Activated CD4-positive, alpha-beta T cell treated with anti-CD3 and anti-CD28 coated beads, Interleukin-2, amount 50 U/mL, for 24 hours (primary cell): ENCODE data around the gene GSG1L.

Experiments
- DNase-seq, 2 donors: peaks; one replicate each; pipeline ENCODE4 v3.0.0-alpha.2; 2020; ENCODE audit warnings: low read depth in 1 of 2, low spot score in 1 of 2

The GSG1L gene

DNA sequence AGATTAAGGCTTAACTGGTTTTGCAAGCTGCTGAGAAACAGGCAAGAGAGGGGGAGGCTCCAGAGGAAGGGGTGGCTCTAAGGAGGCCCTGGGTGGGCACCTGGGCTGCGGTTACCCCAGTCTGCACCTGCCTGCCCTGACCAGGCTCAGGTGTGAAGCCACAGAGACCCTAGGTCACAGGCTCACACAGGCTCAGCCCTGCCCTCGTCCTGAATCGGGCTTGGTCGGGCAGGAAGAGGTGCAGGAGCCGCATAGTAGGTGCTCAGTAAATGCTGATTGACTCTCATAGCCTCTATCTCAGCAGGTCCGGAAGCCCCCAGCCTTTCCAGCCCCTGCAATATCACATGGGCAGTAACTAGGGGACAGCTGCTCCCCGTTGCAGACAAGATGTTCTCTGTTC, 203.4 kb downstream of the GSG1L start:
- DNase-seq = no peak

DNA sequence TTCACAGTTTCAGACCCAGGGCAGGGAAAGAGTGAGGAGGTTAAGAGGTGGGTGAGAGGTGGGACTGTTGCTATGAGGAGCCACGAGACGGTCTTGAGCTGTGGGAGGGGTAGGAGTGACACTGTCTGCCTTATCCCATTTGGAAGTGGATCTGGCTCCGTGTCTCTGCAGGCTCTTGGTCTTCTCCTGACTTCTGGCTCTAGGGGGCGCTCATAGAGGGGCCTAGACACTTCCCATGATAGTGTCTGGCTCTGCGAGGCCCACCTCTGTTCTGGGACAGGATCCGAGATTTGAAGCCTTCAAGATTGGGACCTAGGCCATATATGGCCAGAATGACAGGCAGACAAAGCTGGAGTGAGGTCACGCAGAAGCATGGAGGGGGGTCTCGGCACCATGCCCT, 204.5 kb downstream of the GSG1L start:
- DNase-seq = no peak

DNA sequence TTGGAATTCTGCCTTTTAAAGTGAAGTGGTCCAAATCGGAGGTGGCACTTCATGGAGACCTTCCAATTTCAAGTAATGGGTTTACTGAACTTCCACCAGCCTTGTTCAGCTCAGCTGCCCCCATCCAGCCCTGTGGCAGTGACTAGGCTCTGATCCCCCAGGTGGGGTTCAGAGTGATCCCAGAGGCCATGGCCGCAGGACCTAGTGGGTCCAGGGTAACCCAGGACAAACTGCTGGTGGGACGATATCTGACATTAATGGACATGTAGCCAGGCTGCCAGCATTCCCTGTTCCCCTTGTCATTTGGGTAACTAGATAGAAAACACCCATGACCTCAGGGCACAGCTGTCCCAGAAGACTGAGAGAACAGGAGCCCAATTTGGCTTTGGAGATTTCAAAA, 209.9 kb downstream of the GSG1L start:
- no peak for DNase-seq

DNA sequence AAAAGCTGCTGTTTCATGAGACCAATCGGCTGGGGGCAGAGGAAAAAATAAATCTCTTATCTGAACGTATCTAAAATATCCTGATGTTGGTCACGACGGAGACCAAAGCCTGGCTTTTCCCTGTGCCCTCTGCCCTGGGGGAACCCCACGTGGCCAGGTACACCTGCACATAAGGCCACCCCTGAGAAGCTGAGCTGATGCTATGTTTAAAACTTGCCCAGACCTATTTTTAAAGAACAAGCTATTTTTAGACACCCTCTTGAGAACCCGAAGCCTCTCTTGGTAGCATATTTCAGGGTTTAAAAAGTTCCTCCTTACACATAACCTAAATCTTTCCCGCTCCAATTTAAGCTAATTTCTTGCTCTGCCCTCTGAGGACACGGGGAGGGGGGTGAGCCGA, 210.4 kb downstream of the GSG1L start:
- no peak for DNase-seq

DNA sequence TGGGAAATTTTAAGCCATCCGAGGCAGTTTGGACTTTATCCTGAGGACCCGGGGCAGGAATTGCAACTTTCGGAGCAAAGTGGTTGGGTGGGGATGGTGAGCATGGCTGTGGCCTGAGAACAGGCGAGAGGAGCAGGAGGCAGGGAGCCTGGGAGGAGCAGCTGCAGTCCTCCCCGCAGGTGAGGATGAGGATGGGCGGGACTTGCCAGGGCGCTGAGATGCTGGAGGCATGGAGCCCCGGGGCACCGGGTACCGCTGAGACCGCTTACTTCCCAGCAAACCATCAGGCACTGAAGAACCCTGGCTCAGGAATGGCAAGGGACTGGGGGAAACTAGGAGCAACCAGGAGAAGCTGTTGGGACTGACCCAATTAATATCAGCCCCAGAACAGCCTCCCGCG, 210.8 kb downstream of the GSG1L start:
- DNase-seq = no peak

DNA sequence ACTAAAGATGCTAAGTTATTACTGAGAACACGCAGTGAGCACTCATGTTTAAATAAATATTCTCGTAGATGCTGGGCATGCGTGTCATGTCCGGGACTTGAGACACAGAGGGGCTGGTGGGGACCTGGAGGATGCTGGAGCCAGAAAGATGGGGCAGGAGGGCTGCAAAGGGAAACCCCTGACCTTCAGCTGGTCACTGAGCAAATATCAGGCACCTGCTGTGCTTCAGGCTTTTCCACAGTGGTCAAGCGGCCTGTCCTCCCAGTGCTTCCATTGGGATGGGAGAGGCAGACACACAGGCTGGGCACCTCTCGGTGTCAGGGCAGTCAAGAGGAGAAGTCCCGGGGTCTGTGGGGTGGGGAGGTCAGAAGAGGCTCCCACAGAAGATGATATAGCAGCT, 211.4 kb downstream of the GSG1L start:
- no peak for DNase-seq

DNA sequence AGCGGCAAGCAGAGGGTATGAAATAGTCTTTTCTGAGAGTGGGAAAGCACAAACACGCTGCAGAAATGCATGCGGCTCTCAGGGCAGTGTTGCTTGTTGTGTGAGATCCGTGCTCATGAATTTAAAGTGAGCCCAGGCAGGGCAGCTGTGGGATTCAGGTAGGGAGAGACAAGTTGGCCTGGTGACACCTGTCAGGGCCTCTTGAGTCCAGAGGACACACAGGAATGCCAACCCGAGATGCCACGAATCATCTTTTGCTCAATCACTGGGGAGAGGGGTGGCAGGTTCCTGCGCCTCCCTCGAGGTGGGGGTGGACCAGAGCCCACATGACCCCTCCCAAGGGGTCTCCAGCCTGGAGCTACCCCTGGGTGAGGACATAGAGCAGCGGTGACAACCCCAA, 211.9 kb downstream of the GSG1L start:
- DNase-seq = no peak

DNA sequence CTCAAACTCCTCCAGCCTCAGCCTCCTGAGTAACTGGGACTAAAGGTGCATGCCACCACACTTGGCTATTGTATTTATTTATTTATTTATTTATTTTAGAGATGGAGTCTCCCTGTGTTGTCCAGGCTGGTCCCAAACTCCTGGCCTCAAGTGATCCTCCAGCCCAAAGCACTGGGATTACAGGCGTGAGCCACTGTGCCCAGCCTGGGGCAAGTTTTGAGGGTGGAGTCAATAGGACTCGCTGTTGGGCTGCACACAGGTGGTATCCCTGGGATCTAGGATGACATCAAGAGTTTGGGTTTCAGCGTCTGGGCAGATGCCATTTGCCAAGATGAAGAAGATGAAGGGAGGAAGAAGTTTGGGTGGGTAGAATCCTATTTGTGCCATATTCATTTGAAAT, 213.9 kb downstream of the GSG1L start:
- DNase-seq = no peak

DNA sequence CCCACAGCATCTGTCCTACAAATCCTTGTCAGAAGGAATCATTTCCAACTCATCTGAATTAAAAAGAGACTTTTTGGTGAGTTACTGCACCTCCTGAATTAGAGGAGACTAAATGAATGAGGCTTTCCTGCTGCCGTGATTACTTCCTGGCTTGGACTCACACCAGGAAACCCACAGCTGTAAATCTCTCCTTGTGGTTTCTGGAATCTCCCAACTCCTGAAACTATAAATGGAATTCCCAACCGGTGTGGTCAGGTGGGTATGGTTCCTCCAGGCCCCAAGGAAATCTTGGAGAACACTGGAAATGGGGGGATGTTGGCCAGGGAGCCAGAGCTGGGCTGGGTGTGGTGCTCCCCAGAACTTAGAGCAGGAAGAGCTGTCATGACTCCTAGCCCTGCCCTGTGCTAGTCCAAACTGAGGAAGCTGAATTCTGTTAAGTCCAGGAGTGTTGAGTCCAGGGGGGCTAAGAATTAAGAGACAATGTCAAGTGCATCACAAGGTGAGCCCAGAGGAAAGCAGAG, 216.4 kb downstream of the GSG1L start:
- no peak for DNase-seq

DNA sequence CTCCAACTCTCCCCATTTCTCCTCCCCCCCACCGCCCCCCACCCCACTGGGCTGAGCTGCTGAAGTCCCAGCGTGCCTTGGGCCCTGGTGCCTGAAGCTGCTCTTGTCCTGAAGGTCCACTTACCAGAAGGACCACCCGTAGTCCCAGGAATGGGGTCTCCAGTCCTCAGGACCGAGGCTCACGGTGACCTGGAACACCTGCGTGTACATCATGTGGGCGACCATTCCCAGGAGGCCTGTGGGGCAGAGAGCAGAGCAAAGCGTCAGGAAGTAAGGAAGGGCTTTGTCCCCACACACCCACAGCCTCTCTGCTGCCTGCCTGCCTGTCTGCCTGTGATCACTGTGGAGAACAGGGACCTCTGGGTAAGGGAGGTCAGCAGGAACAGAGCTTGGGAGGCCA, 218.7 kb downstream of the GSG1L start:
- no peak for DNase-seq

DNA sequence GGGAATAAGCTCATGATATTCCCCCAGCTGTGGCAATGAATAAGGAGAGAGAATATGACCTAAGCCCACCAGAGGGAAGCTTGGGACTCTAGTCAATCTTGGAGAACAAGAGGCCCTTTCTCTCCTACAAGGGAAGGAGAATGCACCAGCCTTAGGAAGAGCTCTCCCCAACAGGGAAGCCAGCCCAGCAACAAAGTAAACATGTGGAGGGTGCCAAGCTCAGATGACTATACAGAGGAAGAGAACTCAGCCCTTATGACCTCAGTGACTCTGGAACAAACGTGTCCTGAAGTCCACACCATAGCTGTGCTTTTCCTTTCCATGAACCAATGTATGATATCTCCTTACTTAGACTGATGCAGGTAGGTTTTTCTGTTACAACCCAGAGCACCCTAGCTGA, 219.7 kb downstream of the GSG1L start:
- no peak for DNase-seq

DNA sequence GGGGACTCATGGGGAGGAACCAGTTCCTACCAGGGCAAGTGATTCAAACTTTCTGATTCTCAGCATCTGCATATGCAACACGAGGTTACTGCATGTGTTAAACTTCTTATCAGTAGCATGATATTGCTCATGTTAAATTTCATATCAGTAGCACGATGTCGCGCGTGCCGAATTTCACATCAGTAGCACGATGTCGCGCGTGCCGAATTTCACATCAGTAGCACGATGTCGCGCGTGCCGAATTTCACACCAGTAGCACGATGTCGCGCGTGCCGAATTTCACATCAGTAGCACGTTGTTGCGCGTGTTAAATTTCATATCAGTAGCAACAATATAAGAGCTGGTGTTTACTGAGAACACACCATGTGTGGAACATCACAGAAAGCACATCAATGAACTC, 221.6 kb downstream of the GSG1L start:
- no peak for DNase-seq

DNA sequence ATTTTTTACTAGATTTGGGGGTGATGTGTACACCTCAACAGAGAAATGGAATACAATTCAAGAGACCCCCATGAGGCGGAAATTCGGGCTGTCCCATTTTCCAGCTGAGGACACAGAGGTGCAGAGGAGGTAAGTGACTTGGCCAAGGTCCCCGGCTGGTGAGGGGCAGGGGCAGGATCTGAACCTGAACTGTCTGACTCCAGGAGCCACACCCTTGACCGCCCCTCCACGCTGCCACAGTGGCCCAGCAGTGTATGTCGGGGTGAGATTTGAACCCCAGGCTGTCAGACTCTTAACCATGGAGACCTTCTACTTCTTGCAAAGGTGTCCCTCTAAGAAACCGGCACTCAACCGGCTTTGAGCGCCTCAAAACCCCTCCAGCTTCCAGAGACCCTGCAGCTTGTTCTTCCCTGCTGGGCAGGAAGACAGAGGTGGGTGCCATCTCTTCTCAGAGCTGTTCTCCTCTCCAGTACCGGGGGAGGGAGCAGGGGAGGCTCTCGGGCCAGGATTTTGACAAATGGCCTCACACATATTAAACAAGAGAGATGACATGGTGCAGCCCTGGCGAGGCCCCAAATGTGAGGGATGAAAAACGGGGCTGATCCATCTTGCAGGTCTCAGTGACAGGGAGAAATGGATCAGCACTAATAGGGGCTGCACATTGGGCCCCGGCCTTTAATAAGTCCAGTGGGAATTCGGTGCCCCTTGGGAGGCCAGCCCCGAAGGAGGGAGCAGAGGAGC, 222.3 kb downstream of the GSG1L start:
- DNase-seq = no peak

DNA sequence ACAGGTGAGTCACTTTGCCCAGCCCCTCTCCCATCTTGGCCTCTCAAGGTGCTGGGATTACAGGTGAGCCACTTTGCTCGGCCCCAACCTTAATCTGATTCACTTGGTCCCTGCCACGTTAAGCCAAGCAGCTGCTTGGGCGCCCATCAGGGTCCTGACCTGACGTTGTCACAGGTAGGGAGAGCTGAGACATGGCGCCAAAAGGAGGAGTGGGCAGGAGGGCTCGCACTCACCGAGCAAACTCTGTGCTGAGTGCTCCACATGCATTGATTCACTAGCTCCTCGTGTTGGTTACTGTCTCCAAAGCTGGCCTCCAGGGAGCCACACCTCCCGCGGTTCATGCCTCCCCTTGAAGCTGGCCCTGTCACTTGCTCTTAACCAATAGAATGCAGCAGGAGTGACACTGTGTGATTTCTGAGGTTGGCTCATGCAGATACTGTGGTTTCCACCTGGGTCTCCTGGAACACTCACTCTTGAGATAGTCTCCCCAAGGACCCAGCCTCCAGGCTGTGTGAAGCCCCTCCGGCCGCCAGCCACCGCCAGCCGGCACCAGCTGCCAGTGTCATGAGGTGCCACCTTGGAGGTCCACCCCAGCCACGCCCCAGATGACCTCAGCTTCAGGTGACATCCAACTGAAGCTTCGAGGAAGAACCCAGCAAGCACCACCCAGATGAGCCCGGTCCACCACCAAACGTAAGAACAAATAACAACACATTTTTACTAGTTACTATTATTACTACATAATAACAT, 223.0 kb downstream of the GSG1L start:
- DNase-seq = no peak

DNA sequence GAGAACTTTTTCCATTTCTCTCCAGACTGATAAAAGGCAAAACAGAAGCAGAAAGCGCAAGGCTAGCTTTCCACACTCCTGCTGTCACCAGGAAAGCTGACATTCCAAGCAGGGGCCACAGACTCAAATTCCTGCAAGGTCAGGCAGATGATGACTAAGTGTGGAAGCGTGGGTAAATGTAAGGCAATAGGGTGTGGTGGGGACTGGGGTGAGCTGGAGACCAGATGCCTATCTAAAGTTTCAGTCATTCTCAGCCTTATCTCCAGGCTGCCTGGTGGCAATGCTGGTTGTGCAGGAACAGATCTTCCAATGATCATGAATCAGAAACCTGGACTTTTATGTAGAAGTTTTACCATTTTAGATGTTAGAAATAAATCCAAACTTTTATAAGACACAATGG, 224.1 kb downstream of the GSG1L start:
- DNase-seq = no peak

DNA sequence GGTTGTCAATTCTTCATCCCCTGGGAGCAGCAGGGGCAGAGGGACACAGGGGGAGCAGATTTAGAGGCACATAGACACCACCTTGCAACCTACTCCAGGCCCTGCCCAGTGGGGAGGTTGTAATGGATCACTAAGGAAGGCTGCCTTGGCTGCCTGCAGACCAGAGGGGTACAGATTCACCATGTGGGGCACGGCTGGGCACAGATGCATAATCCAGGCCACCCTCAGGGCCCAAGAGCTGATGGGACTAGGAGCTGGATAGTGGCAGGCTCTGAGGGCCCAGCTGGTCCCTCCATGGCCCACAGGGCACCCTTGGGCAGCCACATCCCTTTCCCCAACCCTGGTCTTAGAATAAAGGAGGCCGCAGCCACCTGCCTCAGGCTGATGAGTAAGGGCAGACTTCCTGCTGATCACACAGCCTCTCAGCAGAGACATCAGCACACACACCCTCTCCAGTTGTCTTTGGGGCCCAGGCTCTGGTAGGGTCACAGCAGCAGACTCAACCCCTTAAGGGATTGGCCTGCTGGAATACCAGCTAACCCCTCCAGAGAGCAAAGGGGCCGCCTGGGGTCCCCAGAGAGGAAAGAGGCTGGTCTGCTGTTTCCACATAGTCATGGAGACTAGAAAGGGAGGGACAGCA, 224.9 kb downstream of the GSG1L start:
- DNase-seq = no peak

DNA sequence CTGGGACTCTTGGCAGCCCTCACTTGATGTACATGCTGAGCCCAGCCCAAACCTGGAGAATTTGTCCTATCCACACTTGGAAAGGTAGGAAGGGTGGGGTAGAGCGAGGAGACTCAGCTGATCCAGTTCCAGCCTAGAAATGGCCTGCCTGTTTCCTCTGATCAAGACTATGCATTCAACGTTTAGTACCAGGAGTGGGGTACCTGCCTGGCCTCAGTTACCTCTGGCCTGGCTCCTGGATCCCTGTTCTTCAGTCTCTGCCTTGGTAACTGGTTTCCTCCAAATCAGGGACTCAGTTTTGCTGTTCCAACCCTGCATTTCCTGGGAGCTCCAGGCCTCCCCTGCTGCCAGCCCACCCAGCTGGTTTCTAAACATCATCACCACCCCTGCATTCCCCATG, 233.5 kb downstream of the GSG1L start:
- no peak for DNase-seq

DNA sequence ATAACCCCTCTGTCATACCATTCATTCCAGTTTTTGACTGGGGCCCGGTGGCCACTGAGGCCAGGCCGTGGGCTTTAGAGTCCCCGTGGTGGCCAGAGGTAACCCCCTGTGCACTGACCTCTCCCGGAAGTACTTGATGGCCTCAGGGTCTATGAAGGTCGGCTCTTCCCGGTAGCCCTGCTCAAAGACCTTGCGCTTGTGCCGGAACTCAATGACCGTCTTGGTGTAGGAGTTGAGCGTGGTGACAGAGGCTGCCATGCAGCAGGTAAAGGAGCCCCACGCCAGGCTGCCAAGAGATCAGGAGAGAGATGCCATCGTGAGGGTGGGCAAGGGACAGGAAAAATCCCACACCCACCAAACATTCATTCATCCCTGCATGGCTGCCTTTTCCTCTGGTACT, 234.8 kb downstream of the GSG1L start:
- no peak for DNase-seq

DNA sequence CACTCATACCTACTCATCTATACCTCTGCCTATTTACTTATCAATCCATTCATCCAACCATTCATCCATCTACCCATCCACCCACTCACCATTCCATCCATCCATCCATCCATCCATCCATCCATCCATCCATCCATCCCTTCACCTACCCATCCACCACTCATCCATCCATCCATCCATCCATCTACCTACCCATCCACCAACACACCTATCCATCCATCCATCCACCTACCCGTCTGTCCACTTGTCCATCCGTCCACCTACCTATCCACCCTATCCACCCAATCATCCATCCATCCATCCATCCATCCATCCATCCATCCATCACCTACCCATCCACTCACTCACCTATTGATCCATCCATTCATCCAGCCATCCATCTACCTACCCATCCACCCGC, 235.7 kb downstream of the GSG1L start:
- DNase-seq = no peak

DNA sequence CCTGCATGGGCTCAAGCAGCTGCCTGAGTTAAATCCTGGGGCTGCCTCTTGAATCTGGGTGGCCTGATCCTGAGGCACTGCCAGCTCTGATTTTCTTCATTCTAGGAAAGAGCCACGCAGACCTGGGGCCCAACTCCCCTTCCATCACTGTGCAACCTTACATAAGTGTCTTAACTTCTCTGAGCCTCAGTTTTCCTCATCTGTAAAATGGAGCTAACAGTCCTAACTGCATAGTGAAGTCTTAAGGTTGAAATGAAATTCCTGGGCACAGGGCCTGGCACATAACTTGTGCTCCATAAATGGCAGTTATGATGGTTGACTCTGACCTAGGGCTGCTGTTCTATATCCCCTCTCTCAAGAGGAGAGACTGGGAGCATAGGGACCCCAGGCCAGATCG, 236.6 kb downstream of the GSG1L start:
- no peak for DNase-seq

DNA sequence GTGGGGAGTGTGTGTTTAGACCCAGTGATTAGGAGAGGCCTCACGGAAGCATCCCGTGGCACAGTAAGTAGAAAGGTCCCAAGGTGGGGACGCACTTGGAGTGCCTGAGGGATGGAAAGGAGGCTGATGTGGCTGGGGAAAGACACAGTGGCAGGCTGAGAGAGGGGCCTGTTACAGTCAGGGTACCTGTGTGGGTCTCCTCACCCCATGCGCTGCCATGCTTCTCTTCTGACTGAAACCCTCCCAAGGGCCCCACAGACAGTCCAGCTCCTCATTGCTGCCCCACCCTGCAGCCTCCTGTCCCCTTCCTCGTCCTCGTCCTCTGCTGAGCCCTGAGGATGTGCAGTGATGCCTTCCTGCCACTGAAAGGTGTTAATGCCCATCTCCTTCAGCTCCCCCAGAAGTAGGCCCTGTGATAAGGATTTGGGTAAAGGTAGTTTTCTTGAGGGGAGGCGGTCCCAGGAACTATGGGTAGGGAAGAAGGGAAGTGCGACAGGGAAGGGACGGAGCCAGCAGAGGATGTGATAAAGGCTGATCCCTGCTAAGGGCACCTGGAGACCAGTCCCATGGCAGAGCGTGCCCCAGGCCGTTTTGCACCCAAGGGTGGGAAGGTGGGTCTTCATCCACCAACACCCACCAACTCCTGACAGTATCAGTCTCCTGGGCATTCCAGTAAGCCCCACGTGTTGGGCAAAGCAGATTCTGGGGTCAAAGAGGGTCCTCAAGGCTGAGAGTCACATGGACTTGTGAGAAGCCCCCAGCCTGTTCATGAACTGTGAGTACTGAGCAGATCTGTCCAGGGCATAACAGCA, 237.2 kb downstream of the GSG1L start:
- DNase-seq = no peak
